Mononuclear cell (primary cell): ENCODE measurements around the gene ERGIC1. TPM values are rescaled to one million over a fixed set of nuclear protein-coding genes. Genes with fewer than 3 reads are reported as not detected.

ENCODE experiments used
- H3K27me3 ChIP-seq: 2 replicates; pipeline ENCODE4 v1.6.0; 2011; ENCODE audit warnings: low read length, control low read depth; ENCODE audit not compliant: insufficient read depth
- H3K4me1 ChIP-seq: 2 replicates; pipeline ENCODE4 v1.5.1; 2011; ENCODE audit warnings: mild to moderate bottlenecking, low read length, control low read depth; ENCODE audit not compliant: insufficient read depth
- H3K4me3 ChIP-seq: 2 replicates; pipeline ENCODE4 v1.5.1; 2011; ENCODE audit warnings: mild to moderate bottlenecking, low read length, moderate library complexity
- H3K9me3 ChIP-seq: 2 replicates; pipeline ENCODE4 v1.5.1; 2011; ENCODE audit warnings: low read depth, mild to moderate bottlenecking, control low read depth, low read length
- total RNA-seq: library from RNA; depleted of rRNA; stranded (reverse); fragments of >200 nt; gene quantifications from one replicate; pipeline ENCODE4 v1.2.3, GENCODE V29; 2012

ERGIC1 gene
- total RNA-seq, 1 donor: 63.6 TPM

DNA sequence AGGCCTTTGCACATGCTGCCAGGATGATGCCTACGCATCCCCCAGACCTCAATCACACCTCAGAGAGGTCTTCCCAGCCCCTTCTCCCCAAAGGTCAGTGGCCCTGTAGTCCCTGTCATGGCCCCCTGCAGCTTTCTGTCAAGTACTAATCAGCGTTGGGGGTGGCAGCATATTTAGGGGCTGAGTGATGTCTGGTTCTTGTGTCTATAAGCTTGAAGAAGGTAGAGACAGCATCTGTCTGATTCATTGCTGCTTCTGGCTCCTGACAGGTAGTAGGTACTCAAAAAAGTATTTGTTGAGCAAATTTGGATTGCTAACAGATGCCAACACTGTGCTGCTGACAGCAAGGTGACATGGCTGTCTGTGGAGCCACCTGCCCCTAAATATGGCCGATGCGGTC, 73.6 kb downstream of the ERGIC1 start:
- Histone ChIP-seq H3K27me3 (no peaks in the 10 kb centered on the region), H3K9me3 (no peaks in the 10 kb centered on the region), H3K4me3 (no peak overlapping the region), H3K4me1 (peaks cover 9% of the 10 kb centered on the region)

DNA sequence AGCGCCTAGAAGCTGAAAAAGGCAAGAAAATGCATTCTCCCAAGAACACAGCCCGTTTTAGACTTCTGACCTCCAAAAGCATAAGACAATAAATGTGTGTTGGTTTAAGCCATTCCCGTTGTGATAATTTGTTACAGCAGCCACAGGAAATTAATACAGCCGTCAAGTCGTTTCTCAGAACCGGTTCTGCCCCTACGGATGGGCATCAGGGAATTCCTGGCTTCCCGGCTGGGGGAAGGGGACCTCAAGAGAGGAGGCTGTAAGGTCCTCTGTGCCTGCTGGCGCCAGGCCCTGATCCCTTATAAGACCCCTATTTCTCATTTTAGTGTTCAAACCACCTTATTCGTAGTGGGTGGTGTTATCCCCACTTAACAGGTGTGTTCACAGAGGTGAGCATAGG, 74.6 kb downstream of the ERGIC1 start:
- no peak overlapping the region for H3K4me3 ChIP-seq
- no peaks in the 10 kb centered on the region for H3K9me3 ChIP-seq

DNA sequence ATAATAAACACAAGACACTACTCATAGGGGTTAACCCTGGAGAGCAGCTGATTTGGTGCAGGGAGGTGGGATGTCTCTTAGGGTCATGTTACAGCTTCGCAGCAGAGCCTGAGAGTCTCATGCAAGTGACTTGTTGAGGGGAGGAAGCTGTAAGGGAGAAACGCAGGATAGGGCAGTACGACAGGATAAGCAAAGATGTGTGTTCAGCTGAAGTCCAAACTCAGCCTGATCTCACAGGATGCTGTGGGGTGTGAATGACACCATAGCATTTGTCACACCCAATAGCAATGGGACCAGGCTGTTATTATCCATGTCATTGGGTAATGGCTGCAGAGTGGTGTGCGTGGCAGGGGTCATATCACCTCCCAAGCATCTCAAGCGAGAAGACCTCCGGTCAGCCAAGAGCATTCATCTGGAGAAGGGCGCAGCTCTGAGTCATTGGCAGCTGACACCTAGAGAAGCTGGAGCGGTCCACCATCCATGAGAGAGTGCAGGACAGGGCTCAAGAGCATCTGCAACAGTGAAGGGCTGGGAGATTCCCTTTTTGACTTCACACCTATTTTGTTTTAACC, 76.0 kb downstream of the ERGIC1 start:
- Histone ChIP-seq H3K9me3 (no peaks in the 10 kb centered on the region), H3K4me3 (no peak overlapping the region), H3K4me1 (peaks cover 9% of the 10 kb centered on the region), H3K27me3 (no peaks in the 10 kb centered on the region)

More for the DNA sequence above, 74.6 kb downstream of the ERGIC1 start:
- H3K4me1 ChIP-seq: peaks cover 9% of the 10 kb centered on the region
- H3K27me3 ChIP-seq: no peaks in the 10 kb centered on the region

DNA sequence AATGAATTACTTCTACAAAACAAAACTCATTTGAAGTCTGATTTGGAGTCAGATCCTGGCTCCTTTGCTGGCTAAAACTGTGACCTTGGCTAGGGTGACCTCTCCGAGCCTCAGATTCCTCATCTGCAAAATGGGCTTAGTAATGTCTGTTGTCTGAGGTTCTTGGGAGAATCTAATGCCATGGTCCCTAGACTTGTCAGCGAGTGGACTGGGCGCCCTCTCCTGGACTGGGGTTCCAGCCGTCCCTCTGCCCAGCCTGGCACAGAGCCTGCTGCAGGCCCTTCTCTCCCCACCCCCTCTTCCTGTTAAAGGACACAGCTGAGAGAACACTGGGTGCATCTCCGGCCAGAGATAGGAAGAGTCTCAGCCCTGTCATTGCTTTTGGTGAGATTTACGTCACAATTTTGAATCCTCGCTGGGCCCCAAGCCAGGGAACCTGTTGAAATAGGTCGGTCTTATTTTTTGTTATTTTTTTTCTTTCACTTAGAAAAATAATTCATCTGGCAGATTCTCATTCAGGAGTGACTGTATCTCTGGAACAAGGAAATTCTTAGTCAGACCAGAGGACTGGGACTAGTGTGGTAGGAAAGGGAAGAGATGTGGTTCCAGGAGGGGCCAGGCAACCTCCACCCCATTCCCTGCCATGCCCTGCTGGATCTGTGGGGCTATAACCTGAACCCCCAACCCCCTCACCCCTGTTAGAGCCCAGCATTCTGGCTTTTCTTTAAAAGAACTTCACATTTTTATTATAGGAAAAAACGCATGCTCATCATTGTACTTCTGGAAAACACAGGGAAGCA, 77.0 kb downstream of the ERGIC1 start:
- no peaks in the 10 kb centered on the region for H3K9me3 ChIP-seq
- H3K4me1 ChIP-seq: peaks cover 9% of the 10 kb centered on the region
- no peaks in the 10 kb centered on the region for H3K27me3 ChIP-seq
- H3K4me3 ChIP-seq: no peak overlapping the region

DNA sequence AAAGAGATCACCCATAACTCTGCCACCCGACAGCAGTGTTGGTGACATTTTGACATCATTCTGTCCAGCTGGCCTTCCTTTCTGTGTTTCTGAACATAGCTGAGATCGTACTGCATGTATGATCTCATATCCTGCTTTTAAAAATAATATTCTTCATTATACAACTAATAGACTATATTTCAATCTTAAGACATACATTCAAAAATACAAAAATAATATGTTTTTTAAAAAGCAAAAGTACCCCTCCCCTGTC, 77.5 kb downstream of the ERGIC1 start:
- H3K9me3 ChIP-seq: no peaks in the 10 kb centered on the region
- no peak overlapping the region for H3K4me3 ChIP-seq

GRCh38 chr5:172911976-172912375, 77.9 kb downstream of the ERGIC1 start:
- Histone ChIP-seq H3K9me3 (no peaks in the 10 kb centered on the region), H3K4me3 (no peak overlapping the region), H3K27me3 (no peaks in the 10 kb centered on the region), H3K4me1 (peaks cover 9% of the 10 kb centered on the region)

More for the DNA sequence above, 77.5 kb downstream of the ERGIC1 start:
- Histone ChIP-seq H3K4me1 (peaks cover 9% of the 10 kb centered on the region), H3K27me3 (no peaks in the 10 kb centered on the region)

DNA sequence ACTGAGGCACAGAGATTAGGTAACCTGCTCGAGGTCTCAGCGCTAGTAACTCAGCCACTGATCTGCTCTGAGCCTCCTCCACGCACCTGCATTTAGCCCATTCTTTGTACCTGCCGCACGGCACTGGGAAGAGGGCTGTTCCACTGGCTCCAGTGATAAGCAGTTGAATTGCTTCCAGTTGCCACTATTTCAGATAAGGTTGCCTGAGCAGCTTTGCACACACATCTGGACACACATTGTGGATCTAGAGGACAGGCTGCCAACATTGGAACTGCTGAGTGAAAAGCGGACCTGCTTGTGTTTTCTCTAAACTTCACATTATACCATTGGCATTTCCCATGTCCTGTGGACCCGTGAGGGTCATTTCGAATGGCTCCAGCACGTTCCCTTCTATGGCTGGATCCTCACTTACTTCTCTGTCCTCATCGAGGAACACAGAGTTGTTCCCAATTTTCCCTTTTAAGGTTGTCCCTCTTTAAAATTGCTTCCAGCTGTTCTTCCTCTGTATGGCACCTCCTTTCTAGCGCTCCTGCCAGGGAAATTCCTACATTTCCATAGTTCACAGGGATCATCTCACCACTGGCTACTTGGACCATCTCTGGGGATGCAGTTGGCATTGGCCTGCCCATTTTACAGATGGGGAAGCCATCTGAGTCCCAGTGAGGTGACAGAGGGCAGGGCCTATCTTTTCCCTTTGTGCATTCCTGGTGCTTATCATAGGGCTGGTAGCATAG, 79.2 kb downstream of the ERGIC1 start:
- no peaks in the 10 kb centered on the region for H3K27me3 ChIP-seq
- no peaks in the 10 kb centered on the region for H3K9me3 ChIP-seq

DNA sequence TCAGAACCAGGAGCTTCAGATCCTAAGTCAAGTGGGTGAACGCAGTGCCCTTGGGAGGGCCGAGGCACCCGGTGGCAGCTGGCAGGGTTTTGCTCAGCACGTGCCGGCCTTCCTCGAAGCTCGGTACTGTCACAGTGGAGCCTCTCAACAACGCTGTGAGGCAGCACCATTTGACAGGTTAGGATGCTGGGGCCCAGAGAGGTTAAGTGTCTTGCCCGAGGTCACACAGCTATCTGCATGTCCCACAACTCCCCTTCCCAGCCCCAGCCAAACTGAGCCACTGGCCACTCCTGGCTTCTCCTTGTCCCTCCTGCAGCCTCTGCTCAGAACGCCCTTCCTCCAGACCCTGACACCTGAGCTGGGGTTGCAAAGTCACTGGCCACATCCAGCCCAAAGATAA, 81.5 kb downstream of the ERGIC1 start:
- no peaks in the 10 kb centered on the region for H3K9me3 ChIP-seq
- H3K4me1 ChIP-seq: peaks cover 20% of the 10 kb centered on the region
- no peaks in the 10 kb centered on the region for H3K27me3 ChIP-seq
- H3K4me3 ChIP-seq: no peak overlapping the region

More for the DNA sequence above, 79.2 kb downstream of the ERGIC1 start:
- peaks cover 10% of the 10 kb centered on the region for H3K4me1 ChIP-seq
- no peak overlapping the region for H3K4me3 ChIP-seq

DNA sequence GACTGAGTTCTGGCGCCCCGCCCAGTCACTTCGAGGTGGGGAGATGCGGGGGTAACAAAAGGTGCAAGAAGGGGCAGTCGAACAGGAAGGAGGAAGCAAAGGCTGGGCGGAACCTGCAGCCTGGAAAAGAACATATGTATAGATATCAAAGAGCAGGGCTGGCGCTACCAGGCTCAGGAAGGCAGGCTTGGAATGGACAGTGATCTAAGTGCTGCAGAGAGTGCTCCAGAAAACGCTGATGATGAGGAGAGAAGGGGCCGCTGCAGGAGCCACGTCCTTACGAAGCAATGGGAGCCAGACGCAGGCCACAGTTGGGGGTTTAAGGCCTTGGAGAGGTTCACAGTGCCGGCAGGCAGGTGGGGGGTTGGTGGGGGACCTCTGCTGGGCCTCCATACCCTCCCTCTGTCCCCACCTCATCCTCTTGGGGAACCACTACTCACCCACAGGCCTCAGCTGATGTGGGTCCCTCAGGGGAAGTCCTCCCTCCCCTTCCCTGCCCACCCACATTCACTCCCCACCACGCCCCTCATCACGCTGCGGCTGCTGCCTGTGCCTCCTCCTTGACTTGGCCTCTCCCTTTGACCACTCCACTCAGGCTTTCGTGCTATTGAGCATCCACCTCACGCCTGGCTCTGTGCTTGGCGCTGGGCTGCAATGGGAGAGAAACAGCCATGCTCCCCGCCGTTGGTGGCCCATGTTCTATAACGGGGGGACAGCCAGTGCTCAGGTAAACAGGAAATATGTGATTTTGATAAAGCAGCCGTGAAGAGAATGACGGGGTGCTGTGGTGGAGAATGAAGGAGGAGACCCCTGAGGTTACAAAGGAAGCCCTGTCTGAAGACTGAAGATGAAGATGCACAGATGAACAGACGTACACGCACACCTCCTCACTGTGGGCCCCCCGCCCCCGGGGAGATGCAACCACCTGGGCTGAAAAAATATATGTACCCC, 84.6 kb downstream of the ERGIC1 start:
- Histone ChIP-seq H3K27me3 (no peaks in the 10 kb centered on the region), H3K4me3 (no peak overlapping the region), H3K4me1 (peaks cover 12% of the 10 kb centered on the region), H3K9me3 (no peaks in the 10 kb centered on the region)

DNA sequence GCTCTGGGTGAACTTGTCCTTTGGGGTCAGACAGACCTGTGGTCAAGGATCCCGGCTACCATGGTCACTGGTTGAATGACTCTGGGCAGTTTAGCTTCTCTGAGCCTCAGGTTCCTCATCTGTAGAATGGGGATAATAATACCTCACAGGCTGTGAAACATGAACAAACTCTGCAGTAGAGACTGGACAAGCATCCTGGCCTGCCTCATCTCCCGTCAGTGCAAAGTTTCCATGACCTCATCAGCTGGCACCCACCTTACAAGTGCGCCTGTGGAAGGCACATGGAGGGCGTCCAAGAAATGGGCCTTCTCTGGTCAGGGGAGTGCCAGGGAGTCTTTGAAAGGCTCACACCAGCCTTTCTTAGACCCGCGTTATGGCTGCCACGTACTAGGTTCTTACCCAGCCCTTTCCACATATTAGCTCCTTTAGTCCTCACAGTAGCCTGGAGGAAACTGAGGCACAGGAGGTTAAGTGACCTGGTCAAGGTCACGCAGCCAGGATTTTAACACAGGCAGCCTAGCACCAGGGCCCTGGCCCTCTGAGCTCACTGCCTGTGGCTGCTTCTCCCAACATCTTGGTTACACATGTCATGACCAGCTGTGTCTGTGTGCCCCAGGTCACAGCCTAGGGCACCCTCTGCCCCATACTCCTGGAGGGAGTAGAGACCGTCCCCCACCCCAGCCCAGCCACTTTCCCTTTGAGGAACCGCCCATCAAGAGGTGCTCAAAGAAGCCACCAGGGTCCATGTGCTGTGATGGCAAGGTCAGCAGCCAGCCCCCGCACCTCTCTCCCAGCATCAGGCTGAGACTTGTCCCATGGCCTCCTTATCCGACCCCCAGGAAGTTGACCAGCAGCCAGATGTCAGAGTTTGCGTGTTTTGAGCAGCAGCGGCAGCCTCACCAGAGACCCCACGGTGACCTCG, 85.7 kb downstream of the ERGIC1 start:
- H3K4me1 ChIP-seq: peaks cover 12% of the 10 kb centered on the region
- H3K9me3 ChIP-seq: no peaks in the 10 kb centered on the region
- no peaks in the 10 kb centered on the region for H3K27me3 ChIP-seq
- no peak overlapping the region for H3K4me3 ChIP-seq

DNA sequence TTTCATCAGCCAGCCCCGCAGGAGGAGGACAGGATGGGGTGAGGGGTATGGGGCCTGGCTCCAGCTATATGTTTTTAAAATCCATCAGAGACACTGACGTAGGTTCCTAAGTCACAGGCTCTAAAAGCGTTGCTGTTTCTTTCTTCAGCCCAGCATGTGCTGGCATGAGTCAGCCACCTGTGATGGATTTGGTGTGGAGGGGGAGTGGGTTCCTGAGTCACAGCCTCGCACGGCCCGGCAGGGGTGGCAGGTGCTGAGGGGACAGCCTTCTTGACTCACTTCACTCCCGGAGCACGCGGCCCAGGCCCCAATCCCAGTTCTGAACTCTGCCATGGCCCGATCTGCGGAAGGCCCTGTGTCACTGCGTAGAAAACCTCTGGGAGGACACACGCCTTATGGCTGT, 86.4 kb downstream of the ERGIC1 start:
- H3K4me1 ChIP-seq: peaks cover 12% of the 10 kb centered on the region
- H3K9me3 ChIP-seq: no peaks in the 10 kb centered on the region
- H3K27me3 ChIP-seq: no peaks in the 10 kb centered on the region
- no peak overlapping the region for H3K4me3 ChIP-seq

DNA sequence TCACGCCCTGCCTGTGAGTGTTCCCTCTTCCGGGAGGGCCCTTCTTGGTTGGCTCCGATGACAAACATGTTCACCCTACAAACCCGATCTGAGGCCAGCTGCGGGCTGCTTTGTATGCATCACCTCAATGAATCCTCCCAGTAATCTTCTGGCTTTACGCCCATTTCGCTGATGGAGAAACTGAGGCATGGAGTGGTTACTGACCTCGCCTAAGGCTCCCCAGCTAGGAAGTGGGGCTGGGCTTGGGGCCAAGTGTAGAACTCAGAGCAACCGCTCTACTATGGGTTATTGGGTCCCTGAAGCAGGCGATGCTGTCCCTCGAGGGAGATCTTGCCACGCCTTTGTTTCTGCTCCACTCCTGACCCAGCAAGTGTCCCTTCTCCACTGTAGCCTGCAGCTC, 86.9 kb downstream of the ERGIC1 start:
- Histone ChIP-seq H3K4me1 (peaks cover 12% of the 10 kb centered on the region), H3K27me3 (no peaks in the 10 kb centered on the region), H3K4me3 (no peak overlapping the region), H3K9me3 (no peaks in the 10 kb centered on the region)

DNA sequence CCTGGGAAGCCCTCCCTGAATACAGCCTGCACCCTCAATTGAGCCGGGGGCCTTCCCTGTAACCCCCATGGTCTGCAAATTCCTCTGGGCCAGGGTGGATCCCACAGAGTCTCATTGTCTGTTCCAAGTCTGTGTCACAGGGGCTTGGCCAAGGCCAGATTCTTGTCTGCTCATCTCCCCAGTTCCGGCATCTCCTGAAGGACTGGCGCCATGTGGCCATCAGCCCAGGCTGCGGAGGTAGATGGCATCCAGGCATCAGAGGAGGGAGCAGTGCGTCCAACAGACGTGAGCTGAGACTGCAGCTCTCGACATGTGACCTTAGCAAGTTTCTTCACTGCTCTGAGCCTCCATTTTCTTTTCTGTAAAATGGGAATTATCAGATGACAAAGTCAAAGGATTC, 87.9 kb downstream of the ERGIC1 start:
- H3K4me3 ChIP-seq: no peak overlapping the region
- H3K9me3 ChIP-seq: no peaks in the 10 kb centered on the region
- peaks cover 12% of the 10 kb centered on the region for H3K4me1 ChIP-seq
- no peaks in the 10 kb centered on the region for H3K27me3 ChIP-seq

DNA sequence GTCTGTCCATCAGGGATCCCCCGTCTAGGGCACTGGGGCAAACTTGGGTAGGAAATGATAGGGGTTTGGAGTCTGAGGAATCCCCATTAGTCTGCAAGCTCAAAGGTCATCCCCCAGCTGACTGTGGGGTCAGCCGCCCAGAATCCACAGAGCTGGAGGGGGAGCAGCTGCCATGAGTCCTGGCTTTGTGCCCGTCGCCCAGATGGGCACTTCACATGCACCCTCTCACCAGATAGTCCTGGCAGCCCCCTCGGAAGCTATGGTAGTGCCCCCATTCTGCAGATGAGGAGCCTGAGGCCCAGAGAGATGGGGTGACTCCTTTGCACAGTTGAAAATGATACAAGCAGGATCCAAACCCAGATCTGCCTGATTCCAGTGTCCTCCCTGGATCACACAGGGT, 89.5 kb downstream of the ERGIC1 start:
- Histone ChIP-seq H3K4me1 (peaks cover 8% of the 10 kb centered on the region), H3K4me3 (no peak overlapping the region)

More for the DNA sequence above, 89.5 kb downstream of the ERGIC1 start:
- no peaks in the 10 kb centered on the region for H3K27me3 ChIP-seq
- H3K9me3 ChIP-seq: no peaks in the 10 kb centered on the region
